ENCODE measurements around the gene SAMD1.
A peak's percentile ranks its signal among the peaks of the same experiment; 100 is the strongest.

Gene SAMD1

GRCh38 chr19:14127929-14128509 is 37.5 kb upstream of the SAMD1 start:
- DNase-seq (ENCODE audit: low read depth in 2 of 2): peak in 1 of 2 donors; percentile 64
- TF ChIP-seq CTCF (IDR thresholded peaks at IDR 0.05; ENCODE audit: low read depth, low read length): no peak
- no peak overlapping the region for H3K4me3 ChIP-seq (replicated peaks in 1 of 2; ENCODE audit: low read depth in 2 of 2, low read length in 2 of 2)

- H3K4me3 ChIP-seq (replicated peaks in 1 of 2; ENCODE audit: low read depth in 2 of 2, low read length in 2 of 2): no peak overlapping the region
- no peak for TF ChIP-seq CTCF (IDR thresholded peaks at IDR 0.05; ENCODE audit: low read depth, low read length)
- DNase-seq (ENCODE audit: low read depth in 2 of 2): no peak
These were observed 36.6 kb upstream of the SAMD1 start for GRCh38 chr19:14127176-14127575.

- no peak overlapping the region for H3K4me3 ChIP-seq (replicated peaks in 1 of 2; ENCODE audit: low read depth in 2 of 2, low read length in 2 of 2)
- TF ChIP-seq CTCF (IDR thresholded peaks at IDR 0.05; ENCODE audit: low read depth, low read length): no peak
- no peak for DNase-seq (ENCODE audit: low read depth in 2 of 2)
These were observed 32.4 kb upstream of the SAMD1 start for GRCh38 chr19:14122924-14123323.

GRCh38 chr19:14120497-14120780 is 29.9 kb upstream of the SAMD1 start:
- DNase-seq (ENCODE audit: low read depth in 2 of 2): no peak
- TF ChIP-seq CTCF (IDR thresholded peaks at IDR 0.05; ENCODE audit: low read depth, low read length): no peak
- H3K4me3 ChIP-seq (replicated peaks in 1 of 2; ENCODE audit: low read depth in 2 of 2, low read length in 2 of 2): no peak overlapping the region

GRCh38 chr19:14119644-14120496 is 29.3 kb upstream of the SAMD1 start:
- TF ChIP-seq CTCF (IDR thresholded peaks at IDR 0.05; ENCODE audit: low read depth, low read length): no peak
- no peak for DNase-seq (ENCODE audit: low read depth in 2 of 2)

GRCh38 chr19:14119146-14119545 is 28.6 kb upstream of the SAMD1 start:
- no peak for TF ChIP-seq CTCF (IDR thresholded peaks at IDR 0.05; ENCODE audit: low read depth, low read length)
- no peak overlapping the region for H3K4me3 ChIP-seq (replicated peaks in 1 of 2; ENCODE audit: low read depth in 2 of 2, low read length in 2 of 2)
- DNase-seq (ENCODE audit: low read depth in 2 of 2): no peak

More at GRCh38 chr19:14119644-14120496, 29.3 kb upstream of the SAMD1 start:
- no peak overlapping the region for H3K4me3 ChIP-seq (replicated peaks in 1 of 2; ENCODE audit: low read depth in 2 of 2, low read length in 2 of 2)

Measured in cardiac fibroblast (primary cell).